ENCODE data around the gene DEAF1. TPM values are rescaled to one million over a fixed set of nuclear protein-coding genes. Genes with fewer than 3 reads are reported as not detected.
"Not testable (repeated sequence)": the region's sequence is repeated elsewhere in the genome, so short reads cannot be mapped to it uniquely, and the experiment has no call there.

The DEAF1 gene
- polyA plus RNA-seq, 1 donor (not counting 4 experiments of a cell fraction or from before 2014, with no cell fraction given), result 8.1 TPM

DNA sequence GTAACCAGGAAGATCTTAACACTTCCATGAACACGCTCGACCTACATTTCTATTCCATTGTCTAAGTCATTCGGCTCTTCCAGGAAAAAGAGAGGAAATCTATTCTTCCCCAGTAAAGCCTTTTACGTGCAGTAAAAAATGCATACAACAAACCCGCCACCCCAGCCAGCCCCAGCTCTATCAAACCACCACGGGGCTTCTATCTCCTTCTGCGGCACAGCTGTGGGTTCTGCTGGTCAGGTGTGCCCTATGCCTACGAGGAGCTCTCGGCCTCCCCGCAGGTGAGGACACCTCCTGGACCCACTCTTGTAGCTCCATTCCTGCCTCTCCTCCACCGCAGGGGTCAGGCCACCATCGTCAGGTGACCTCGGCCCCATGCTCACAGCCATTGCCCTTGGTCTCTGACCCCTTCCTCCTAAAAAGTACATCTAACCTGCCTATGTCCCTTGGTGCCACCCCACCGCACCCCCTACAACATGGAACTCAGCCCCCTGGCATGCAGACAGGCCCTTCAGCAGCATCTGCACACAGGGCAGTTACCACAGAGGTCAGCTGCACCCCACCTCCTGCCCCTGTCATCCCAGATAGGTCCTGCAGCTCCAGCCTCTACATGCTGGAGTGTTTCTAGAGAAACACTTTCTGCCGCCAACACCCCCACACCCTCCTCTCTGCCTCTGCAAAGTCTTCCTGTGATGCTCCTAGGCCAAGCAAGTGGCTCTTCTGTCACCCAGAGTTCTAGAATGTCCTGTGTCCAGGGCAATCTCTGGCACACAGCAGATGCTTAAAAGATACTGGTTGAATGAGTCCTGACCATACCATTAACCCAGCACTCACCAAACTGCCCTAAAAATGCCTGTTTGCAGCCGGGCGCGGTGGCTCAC lies 3.1 kb downstream of the DEAF1 start:
- H3K4me2 ChIP-seq (ENCODE audit: control insufficient read depth, extremely low read depth, insufficient read depth, low read depth, low read length), result no peak overlapping the region
- peaks cover 12 to 22% of the 10 kb centered on the region in 2 experiments for H3K36me3 ChIP-seq (ENCODE audit: control insufficient read depth in 2 of 2, extremely low read depth in 1 of 2, insufficient read depth in 2 of 2, low read length in 2 of 2)
- dilution Hi-C loops (cut with MboI; ENCODE audit: extremely low pct_ligation_motif_present, low sequenced_read_pairs), result no loop called here
- no peak overlapping the region for H2AFZ ChIP-seq (ENCODE audit: control insufficient read depth, low read length)
- DNase-seq (ENCODE audit: low read depth, low spot score), result no peak
- no peak for TF ChIP-seq EZH2 (IDR thresholded peaks at IDR 0.05; ENCODE audit: low read length)
- TF ChIP-seq, protein P1, sequence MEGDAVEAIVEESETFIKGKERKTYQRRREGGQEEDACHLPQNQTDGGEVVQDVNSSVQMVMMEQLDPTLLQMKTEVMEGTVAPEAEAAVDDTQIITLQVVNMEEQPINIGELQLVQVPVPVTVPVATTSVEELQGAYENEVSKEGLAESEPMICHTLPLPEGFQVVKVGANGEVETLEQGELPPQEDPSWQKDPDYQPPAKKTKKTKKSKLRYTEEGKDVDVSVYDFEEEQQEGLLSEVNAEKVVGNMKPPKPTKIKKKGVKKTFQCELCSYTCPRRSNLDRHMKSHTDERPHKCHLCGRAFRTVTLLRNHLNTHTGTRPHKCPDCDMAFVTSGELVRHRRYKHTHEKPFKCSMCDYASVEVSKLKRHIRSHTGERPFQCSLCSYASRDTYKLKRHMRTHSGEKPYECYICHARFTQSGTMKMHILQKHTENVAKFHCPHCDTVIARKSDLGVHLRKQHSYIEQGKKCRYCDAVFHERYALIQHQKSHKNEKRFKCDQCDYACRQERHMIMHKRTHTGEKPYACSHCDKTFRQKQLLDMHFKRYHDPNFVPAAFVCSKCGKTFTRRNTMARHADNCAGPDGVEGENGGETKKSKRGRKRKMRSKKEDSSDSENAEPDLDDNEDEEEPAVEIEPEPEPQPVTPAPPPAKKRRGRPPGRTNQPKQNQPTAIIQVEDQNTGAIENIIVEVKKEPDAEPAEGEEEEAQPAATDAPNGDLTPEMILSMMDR (optimal IDR thresholded peaks at IDR 0.05 in 1 of 3, IDR thresholded peaks at IDR 0.05 in 1 of 3, conservative IDR thresholded peaks at IDR 0.05 in 1 of 3; ENCODE audit: extremely low read depth in 1 of 3, insufficient read depth in 2 of 3, low read length in 3 of 3), result no peak
- no peak overlapping the region for H3K9ac ChIP-seq (ENCODE audit: control insufficient read depth, extremely low read depth, insufficient read depth, low read length)
- H3K27me3 ChIP-seq (ENCODE audit: control insufficient read depth, extremely low read depth, insufficient read depth, low read length), result no peaks in the 10 kb centered on the region
- H3K4me3 ChIP-seq (ENCODE audit: control insufficient read depth in 2 of 3, extremely low read depth in 1 of 3, insufficient read depth in 2 of 3, low read depth in 1 of 3, low read length in 3 of 3), result no peak overlapping the region
- H3K79me2 ChIP-seq (ENCODE audit: control insufficient read depth, insufficient read depth, low read length), result peaks cover 25% of the 10 kb centered on the region
- H3K9me1 ChIP-seq (ENCODE audit: control insufficient read depth, extremely low read depth, insufficient read depth, low read length), result no peaks in the 10 kb centered on the region
- no peaks in the 10 kb centered on the region for H4K20me1 ChIP-seq (ENCODE audit: control insufficient read depth, extremely low read depth, insufficient read depth, low read length)
- peaks cover 28% of the 10 kb centered on the region for H3K4me1 ChIP-seq (ENCODE audit: control insufficient read depth, extremely low read depth, insufficient read depth, low read length)
- FAIRE-seq, result no peak
- H3K9me3 ChIP-seq (ENCODE audit: control insufficient read depth, low read depth, low read length), result no peaks in the 10 kb centered on the region
- no peak overlapping the region for H3K27ac ChIP-seq (ENCODE audit: control insufficient read depth, insufficient read depth, low read length)

DNA sequence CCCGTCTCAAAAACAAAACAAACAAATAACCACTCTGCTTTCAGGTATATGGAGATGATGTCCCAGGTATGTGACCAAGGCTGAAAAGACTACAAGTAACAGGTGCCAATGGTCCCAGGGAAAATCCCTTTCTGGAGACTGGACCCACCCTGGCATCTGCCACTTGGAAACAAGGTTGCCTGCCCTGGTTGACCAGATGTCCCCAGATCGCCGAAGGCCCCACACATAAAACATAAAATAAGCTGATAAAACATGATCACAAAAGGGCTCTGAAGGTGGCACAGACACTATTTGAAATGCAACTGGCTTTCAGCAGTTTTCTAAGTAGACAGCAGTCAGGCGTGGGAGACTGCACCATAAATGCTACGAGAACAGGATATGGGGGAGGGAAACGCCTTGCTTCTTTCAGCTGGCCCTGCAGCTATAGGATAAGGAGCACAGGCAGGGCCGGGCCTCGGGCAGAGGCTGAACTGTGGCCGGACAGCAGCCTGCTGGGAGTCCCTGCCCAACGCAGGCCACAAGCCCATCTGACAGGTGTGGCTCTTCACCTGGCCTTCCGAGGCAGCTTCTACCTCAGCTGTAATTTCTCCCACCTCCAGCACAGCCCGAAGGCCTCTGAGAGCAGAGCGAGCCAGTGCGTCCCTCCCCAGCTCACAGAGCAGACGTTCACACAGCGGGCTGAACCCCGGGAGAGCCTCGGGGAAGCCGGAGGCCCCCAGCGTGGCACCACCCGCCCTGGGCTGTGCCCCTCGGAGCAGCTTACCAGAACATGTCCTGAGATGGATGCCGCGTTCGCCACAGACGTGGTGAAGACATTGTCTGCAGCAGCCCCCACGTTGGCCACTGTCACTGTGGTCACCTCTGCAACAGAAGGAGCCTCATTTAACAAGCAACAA lies 4.0 kb downstream of the DEAF1 start:
- no peak for FAIRE-seq

DNA sequence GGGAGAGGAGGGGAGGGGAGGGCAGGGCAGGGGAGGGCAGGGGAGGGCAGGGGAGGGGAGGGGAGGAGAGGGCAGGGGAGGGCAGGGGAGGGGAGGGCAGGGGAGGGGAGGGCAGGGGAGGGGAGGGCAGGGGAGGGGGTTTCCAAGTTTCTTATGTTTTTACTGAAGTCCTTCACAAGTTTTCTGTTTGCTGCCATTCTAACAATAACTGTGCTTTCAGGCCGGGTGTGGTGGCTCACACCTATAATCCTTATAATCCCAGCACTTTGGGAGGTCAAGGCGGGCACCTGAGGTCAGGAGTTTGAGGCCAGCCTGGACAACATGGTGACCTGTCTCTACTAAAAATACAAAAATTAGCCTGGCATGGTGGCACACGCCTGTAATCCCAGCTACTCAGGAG lies 4.8 kb downstream of the DEAF1 start:
- DNase-seq (ENCODE audit: low read depth, low spot score); H3K9ac ChIP-seq (ENCODE audit: control insufficient read depth, extremely low read depth, insufficient read depth, low read length); H2AFZ ChIP-seq (ENCODE audit: control insufficient read depth, low read length); dilution Hi-C loops (cut with MboI; ENCODE audit: extremely low pct_ligation_motif_present, low sequenced_read_pairs); H4K20me1 ChIP-seq (ENCODE audit: control insufficient read depth, extremely low read depth, insufficient read depth, low read length); H3K27ac ChIP-seq (ENCODE audit: control insufficient read depth, insufficient read depth, low read length); H3K9me1 ChIP-seq (ENCODE audit: control insufficient read depth, extremely low read depth, insufficient read depth, low read length); H3K4me2 ChIP-seq (ENCODE audit: control insufficient read depth, extremely low read depth, insufficient read depth, low read depth, low read length); H3K4me3 ChIP-seq (ENCODE audit: control insufficient read depth in 2 of 3, extremely low read depth in 1 of 3, insufficient read depth in 2 of 3, low read depth in 1 of 3, low read length in 3 of 3); H3K27me3 ChIP-seq (ENCODE audit: control insufficient read depth, extremely low read depth, insufficient read depth, low read length); H3K9me3 ChIP-seq (ENCODE audit: control insufficient read depth, low read depth, low read length); FAIRE-seq: not testable (repeated sequence)
- H3K4me1 ChIP-seq (ENCODE audit: control insufficient read depth, extremely low read depth, insufficient read depth, low read length), result peaks cover 22% of the 10 kb centered on the region
- H3K36me3 ChIP-seq (ENCODE audit: control insufficient read depth in 2 of 2, extremely low read depth in 1 of 2, insufficient read depth in 2 of 2, low read length in 2 of 2), result peaks cover 19 to 28% of the 10 kb centered on the region in 2 experiments
- peaks cover 17% of the 10 kb centered on the region for H3K79me2 ChIP-seq (ENCODE audit: control insufficient read depth, insufficient read depth, low read length)

More for the DNA sequence above, 4.0 kb downstream of the DEAF1 start:
- Histone ChIP-seq H3K9me1 (ENCODE audit: control insufficient read depth, extremely low read depth, insufficient read depth, low read length) (no peaks in the 10 kb centered on the region), H3K9me3 (ENCODE audit: control insufficient read depth, low read depth, low read length) (no peaks in the 10 kb centered on the region), H3K79me2 (ENCODE audit: control insufficient read depth, insufficient read depth, low read length) (peaks cover 19% of the 10 kb centered on the region), H4K20me1 (ENCODE audit: control insufficient read depth, extremely low read depth, insufficient read depth, low read length) (no peaks in the 10 kb centered on the region), H3K9ac (ENCODE audit: control insufficient read depth, extremely low read depth, insufficient read depth, low read length) (no peak overlapping the region), H3K4me2 (ENCODE audit: control insufficient read depth, extremely low read depth, insufficient read depth, low read depth, low read length) (no peak overlapping the region), H3K27me3 (ENCODE audit: control insufficient read depth, extremely low read depth, insufficient read depth, low read length) (no peaks in the 10 kb centered on the region), H3K27ac (ENCODE audit: control insufficient read depth, insufficient read depth, low read length) (no peak overlapping the region), H3K4me1 (ENCODE audit: control insufficient read depth, extremely low read depth, insufficient read depth, low read length) (peaks cover 22% of the 10 kb centered on the region), H3K36me3 (ENCODE audit: control insufficient read depth in 2 of 2, extremely low read depth in 1 of 2, insufficient read depth in 2 of 2, low read length in 2 of 2) (peaks cover 16 to 28% of the 10 kb centered on the region in 2 experiments), H2AFZ (ENCODE audit: control insufficient read depth, low read length) (no peak overlapping the region), H3K4me3 (ENCODE audit: control insufficient read depth in 2 of 3, extremely low read depth in 1 of 3, insufficient read depth in 2 of 3, low read depth in 1 of 3, low read length in 3 of 3) (no peak overlapping the region)
- DNase-seq (ENCODE audit: low read depth, low spot score), result no peak
- dilution Hi-C loops (cut with MboI; ENCODE audit: extremely low pct_ligation_motif_present, low sequenced_read_pairs), result no loop called here
- TF ChIP-seq, protein P1 (optimal IDR thresholded peaks at IDR 0.05 in 1 of 3, IDR thresholded peaks at IDR 0.05 in 1 of 3, conservative IDR thresholded peaks at IDR 0.05 in 1 of 3; ENCODE audit: extremely low read depth in 1 of 3, insufficient read depth in 2 of 3, low read length in 3 of 3), result no peak

Measured in keratinocyte (primary cell).